ENCODE data around the gene PKP1.

PKP1 gene

DNA sequence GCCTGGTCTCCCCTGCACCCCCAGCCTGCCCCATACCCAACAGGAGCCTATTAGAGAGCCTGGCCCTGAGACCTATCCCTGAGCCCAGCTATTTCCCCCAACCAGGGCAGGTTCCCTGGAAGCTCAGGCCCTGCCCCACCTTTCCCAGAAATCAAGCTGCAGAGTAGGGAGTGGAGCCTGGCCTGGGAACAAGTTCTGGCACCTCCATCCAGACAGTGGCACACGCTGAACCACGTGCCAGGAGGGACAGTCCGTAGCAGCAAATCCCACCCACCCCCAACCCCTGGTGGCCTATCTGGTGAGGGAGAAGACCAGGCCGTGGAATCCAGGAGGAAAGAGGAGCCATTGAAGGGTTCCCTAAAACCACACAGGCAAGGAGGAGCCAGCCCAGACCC, 71.6 kb downstream of the PKP1 start:
- TF ChIP-seq, protein P1, sequence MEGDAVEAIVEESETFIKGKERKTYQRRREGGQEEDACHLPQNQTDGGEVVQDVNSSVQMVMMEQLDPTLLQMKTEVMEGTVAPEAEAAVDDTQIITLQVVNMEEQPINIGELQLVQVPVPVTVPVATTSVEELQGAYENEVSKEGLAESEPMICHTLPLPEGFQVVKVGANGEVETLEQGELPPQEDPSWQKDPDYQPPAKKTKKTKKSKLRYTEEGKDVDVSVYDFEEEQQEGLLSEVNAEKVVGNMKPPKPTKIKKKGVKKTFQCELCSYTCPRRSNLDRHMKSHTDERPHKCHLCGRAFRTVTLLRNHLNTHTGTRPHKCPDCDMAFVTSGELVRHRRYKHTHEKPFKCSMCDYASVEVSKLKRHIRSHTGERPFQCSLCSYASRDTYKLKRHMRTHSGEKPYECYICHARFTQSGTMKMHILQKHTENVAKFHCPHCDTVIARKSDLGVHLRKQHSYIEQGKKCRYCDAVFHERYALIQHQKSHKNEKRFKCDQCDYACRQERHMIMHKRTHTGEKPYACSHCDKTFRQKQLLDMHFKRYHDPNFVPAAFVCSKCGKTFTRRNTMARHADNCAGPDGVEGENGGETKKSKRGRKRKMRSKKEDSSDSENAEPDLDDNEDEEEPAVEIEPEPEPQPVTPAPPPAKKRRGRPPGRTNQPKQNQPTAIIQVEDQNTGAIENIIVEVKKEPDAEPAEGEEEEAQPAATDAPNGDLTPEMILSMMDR (IDR thresholded peaks at IDR 0.05; ENCODE audit: borderline replicate concordance, control extremely low read depth, extremely low read depth, insufficient read depth, missing control alignments): no peak
- DNase-seq (ENCODE audit: low spot score): no peak
- in situ Hi-C loops (cut with MboI; ENCODE audit: low sequenced_read_pairs, unreplicated experiment): no loop called here

DNA sequence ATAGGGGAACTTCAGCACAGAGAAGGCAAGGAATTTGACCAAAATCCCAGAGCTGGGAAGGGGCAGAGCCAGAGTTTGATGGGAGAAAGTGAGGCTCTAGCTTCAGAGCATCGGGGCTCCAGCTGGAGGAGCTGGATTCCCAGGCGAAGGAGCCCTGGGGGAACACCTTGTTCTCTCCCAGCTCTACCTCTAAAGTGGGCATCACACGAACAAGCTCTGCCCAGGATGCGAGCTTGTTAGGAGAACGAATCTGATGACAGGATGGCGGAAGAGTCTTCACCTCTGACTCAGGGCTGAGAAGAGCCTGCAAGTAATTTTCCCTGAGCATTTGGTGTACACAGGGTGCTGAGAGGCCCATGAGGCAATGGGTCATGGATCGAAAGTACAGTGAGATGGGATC, 72.2 kb downstream of the PKP1 start:
- in situ Hi-C loops (cut with MboI; ENCODE audit: low sequenced_read_pairs, unreplicated experiment): no loop called here
- DNase-seq (ENCODE audit: low spot score): no peak
- TF ChIP-seq, protein P1 (IDR thresholded peaks at IDR 0.05; ENCODE audit: borderline replicate concordance, control extremely low read depth, extremely low read depth, insufficient read depth, missing control alignments): no peak

DNA sequence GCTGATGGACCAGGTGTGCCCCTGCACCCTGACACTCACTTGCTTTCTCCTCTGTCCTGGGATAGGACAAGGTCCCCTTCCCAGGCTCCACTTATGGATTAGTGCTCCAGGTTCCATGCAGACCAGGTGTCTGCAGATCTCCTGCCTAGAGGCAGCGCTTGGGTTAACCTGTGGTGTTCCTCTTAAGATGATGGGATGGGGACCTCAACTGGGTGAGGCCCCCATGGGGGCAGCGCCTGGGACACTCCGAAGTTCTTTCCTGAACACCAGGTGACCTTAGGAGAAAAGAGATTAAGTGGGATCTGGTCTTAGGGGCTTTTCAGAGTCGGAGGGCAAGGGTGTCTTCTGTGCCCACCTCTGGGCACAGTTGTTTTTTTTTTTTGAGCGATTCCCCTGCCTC, 72.9 kb downstream of the PKP1 start:
- TF ChIP-seq, protein P1 (IDR thresholded peaks at IDR 0.05; ENCODE audit: borderline replicate concordance, control extremely low read depth, extremely low read depth, insufficient read depth, missing control alignments): no peak
- in situ Hi-C loops (cut with MboI; ENCODE audit: low sequenced_read_pairs, unreplicated experiment): no loop called here
- no peak for DNase-seq (ENCODE audit: low spot score)

DNA sequence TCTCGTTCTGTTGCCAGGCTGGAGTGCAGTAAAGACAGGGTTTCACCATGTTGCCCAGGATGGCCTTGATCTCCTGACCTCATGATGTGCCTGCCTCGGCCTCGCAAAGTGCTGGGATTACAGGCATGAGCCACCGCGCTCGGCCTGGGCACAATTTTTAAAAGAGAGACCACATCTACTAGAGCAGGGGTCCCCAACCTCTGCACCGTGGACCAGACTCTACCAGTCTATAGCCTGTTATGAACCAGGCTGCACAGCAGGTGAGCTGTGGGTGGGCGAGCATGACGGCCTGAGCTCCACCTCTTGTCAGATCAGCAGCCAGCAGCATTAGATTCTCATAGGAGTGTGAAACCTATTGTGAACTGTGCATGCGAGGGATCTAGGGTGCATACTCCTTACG, 73.4 kb downstream of the PKP1 start:
- in situ Hi-C loops (cut with MboI; ENCODE audit: low sequenced_read_pairs, unreplicated experiment): no loop called here
- TF ChIP-seq, protein P1 (IDR thresholded peaks at IDR 0.05; ENCODE audit: borderline replicate concordance, control extremely low read depth, extremely low read depth, insufficient read depth, missing control alignments): no peak

DNA sequence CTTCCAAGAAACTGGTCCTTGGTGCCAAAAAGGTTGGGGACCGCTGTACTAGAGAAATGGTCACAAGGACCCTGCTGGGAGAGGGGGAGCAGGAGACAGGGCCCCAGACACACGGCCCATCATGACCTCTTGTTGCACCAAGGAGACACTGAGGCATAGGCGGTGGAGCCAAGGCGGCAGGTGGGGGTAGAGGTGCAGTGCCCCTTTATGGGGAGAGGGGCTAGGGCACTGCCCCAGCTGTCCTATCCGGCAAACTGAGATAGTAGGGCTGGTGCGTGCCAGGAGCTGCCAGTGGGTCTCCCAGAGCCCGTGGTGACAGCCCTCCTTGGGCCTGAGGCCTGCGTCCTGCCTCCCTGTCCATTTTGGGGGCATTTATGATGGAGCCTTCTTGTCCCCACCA, 73.9 kb downstream of the PKP1 start:
- in situ Hi-C loops (cut with MboI; ENCODE audit: low sequenced_read_pairs, unreplicated experiment): no loop called here
- TF ChIP-seq, protein P1 (IDR thresholded peaks at IDR 0.05; ENCODE audit: borderline replicate concordance, control extremely low read depth, extremely low read depth, insufficient read depth, missing control alignments): no peak
- DNase-seq (ENCODE audit: low spot score): no peak

More for the DNA sequence above, 73.4 kb downstream of the PKP1 start:
- DNase-seq (ENCODE audit: low spot score): no peak

DNA sequence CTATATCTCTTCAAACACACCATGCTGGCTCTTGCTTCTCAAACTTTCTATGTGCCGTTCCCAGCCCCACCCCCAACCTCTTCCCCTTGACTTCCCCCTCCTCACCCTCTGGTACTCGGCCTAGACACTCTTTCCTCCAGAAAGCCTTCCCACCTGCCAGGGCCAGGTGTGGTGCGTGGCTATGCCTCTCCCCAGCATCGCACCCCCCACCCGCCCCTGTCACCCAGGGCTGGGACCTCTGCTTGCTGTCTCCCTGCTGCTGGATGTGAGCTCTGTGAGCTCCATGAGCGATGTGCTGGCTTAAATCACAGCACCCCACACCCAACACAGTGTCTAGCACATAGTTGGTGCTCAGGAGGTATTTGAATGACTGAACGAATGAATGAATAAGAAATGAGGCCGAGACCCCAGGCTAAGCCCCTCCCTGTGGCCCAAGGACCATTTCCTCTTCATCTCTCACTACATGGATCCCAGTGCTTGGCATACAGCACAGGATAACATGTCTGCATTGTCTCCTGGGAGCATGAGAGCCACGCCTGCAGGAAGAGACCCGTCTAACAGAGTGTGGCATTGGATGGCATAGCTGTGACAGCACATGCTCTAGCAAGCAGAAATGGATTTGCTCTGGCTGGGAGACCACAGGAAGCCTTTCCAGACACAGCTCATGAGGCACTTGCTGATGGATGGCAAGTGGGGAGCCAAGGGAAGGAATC, 74.5 kb downstream of the PKP1 start:
- DNase-seq (ENCODE audit: low spot score): no peak
- TF ChIP-seq, protein P1 (IDR thresholded peaks at IDR 0.05; ENCODE audit: borderline replicate concordance, control extremely low read depth, extremely low read depth, insufficient read depth, missing control alignments): no peak
- in situ Hi-C loops (cut with MboI; ENCODE audit: low sequenced_read_pairs, unreplicated experiment): no loop called here

All from GM13976 (cell line).